ENCODE measurements around the gene CAV2.

The CAV2 gene

GRCh38 chr7:116495736-116496135 is 3.8 kb upstream of the CAV2 start:
- DNase-seq (ENCODE audit: low read depth in 2 of 2) = no peak

- no peak for DNase-seq (ENCODE audit: low read depth in 2 of 2)
These were observed 2.9 kb upstream of the CAV2 start for GRCh38 chr7:116496653-116497052.

DNA sequence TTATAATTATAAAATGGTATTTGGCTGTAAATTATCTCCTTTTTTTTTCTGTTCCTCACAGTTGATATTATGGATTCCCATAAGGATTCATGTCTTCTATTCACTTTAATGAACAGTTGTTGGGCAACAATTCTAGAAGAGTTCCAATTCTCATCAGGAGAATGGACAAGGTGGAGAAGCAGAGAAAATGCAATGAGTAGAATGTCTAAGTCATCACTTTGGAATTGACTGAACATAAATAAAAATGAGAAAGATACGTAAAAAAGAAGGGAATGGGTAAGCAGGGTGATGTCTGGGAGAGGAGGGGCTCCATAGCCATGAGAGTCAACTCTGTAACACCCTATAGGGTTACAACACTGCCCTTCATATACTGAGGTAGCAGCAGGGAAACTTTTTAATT is 1.8 kb upstream of the CAV2 start:
- no peak for DNase-seq (ENCODE audit: low read depth in 2 of 2)

- peak; percentile 40 to 45 for DNase-seq (ENCODE audit: low read depth in 2 of 2)
These were observed 728 bp downstream of the CAV2 start for GRCh38 chr7:116500078-116500853.

GRCh38 chr7:116501425-116502167 is 2.1 kb downstream of the CAV2 start:
- no peak for DNase-seq (ENCODE audit: low read depth in 2 of 2)

DNA sequence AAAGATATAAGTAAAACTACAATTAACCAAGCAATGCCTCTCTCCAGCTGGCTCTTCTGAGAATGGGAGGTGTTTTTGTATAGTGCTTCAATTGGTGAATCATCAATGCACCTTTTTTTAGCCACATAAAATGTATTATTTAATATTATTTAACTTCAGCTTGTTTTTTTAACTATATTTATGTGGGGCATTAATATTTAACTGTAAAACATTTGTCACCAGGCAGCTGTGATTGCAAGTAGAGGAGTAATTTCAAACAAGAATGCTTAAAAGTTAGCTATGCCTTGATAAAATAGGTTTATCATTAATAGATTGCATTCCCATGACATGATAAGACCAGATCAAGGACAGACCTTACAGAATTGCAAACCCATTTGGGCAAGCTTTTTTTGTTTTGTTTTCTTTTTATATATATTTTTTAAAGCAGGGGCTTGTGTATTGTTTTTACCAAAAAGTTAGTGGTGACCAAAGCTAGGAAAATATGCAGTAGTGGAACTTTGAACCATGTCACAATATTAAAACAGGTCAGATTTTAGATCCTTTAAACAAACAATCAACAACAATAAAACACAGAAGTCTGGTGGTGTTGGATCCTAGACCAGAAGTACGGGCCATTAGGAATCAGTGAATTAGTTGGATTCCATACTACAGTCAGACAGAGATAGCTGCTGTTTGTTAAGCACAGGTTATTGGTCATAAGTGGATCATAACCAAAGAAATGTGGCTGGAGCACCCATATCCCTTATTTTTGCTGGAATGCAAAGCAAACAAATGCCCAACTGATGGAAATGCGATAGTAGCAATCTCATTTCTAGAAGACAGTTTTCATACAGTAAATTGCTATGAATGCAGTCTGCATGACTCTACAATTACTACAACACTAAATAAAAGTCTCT is 2.9 kb downstream of the CAV2 start:
- no peak for DNase-seq (ENCODE audit: low read depth in 2 of 2)

DNA sequence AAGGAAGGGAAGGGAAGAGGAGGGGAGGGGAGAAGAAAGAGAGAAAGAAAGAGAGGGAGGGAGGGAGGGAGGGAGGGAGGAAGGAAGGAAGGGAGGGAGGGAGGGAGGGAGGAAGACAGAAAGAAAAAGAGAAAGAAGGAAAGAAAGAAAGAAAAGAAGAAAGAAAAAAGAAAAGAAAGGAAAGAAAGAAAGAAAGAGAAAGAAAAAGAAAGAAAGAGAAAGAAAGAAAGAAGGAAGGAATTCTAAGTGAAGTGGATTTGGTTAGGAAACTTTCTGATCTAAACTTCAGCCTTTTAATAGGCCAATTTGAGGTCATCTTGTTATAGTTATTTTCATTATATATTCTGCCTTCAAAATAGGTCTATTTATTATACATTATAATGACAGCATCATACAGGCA is 4.3 kb downstream of the CAV2 start:
- no peak for DNase-seq (ENCODE audit: low read depth in 2 of 2)

DNA sequence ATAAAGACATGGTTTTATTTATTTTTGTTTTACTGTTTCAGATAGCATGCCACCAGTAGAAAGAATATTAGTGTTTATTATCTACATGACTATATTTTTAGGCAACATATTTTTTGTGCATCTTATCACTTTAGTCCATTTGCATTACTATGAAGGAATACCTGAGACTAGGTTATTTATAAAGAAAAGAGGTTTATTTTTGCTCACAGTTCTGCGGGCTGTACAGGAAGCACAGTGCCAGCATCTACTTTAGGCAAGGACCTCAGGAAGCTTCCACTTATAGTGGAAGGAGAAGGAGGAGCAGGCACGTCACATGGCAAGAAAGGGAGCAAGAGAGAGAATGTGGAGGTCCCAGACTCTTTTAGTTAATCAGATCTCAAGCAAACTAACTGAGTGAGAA is 5.7 kb downstream of the CAV2 start:
- no peak for DNase-seq (ENCODE audit: low read depth in 2 of 2)

DNA sequence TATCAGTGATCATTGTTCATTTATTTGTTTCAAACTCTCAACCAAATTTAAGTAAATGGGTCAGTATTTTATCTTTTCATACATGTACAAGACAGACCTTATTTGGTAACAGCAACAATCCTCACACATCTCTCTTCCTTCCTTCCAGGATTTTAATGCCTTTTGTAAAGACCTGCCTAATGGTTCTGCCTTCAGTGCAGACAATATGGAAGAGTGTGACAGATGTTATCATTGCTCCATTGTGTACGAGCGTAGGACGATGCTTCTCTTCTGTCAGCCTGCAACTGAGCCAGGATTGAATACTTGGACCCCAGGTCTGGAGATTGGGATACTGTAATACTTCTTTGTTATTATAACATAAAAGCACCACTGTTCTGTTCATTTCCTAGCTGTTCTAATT is 6.3 kb downstream of the CAV2 start:
- DNase-seq (ENCODE audit: low read depth in 2 of 2) = no peak

DNA sequence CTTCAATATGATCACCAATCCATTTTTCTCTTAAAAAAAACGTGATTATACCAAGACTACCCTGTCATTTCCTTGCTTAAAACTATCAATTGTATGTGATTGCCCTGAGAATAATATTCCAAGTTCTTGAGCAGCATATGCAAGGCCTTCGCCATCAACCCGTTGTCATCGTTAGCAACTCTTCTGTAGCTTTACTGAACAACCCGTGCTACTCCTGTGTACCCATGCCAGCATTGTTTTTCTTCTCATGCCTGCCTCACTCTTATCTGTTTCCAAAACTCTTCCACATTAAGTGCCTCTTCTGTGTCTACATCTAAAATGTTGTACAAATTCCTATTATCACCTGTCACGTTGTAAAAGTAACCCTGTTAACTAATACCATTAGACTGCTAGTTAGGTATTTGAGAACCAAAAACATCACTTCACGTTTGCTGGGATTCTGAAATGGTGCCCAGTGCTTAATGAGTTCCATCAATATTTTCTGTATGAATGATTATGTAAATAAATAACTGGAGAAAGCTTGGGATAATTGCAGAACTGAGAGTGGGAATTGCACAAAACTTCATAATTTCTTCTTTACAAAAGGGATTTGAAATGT is 10.5 kb downstream of the CAV2 start:
- no peak for DNase-seq (ENCODE audit: low read depth in 2 of 2)

- no peak for DNase-seq (ENCODE audit: low read depth in 2 of 2)
These were observed 11.3 kb downstream of the CAV2 start for GRCh38 chr7:116510795-116511194.

DNA sequence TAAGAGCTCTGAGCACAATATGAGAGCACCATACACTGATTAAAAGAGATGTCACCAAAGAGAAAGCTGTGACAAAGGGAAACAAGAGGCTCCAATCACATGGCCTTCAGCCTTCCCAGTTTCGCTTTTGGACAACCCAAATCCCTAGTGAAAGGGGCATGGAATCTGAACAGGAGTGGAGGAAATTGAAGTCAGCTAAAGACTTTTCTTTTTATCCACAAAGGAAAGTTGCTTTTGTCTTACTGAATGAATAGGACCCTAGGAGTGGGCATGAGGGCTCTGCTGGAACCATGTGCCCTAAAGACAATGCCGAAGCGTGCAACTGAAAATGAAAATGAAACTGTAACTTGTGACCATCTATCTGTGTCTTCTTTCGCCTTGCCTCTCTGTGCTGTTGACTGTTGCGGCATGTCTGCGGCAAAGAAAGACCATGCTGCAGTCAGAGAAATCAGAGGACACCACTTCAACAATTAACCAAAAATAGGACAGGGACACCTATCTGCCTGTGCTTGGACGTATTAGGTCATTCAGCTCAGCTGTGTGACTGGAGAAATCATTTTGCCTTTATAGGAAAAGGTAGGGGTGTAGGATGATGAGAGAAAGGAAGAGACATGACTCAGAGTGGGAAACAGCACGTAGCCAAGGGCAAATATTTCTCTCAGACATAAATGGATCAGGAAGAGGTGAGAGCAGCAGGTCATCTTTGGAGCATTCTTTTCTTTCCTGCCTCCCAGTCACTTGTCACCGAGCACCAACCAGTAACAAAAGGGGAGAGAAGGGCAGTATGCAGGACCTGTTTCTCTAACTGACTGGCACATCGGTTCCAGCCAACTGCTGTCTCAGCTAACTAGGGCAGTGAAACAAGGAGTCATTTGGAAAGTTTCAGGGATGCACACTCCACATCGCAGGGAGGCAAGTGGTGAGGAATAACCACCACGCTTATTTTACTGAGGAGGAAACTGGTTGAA is 12.3 kb downstream of the CAV2 start:
- no peak for DNase-seq (ENCODE audit: low read depth in 2 of 2)

DNA sequence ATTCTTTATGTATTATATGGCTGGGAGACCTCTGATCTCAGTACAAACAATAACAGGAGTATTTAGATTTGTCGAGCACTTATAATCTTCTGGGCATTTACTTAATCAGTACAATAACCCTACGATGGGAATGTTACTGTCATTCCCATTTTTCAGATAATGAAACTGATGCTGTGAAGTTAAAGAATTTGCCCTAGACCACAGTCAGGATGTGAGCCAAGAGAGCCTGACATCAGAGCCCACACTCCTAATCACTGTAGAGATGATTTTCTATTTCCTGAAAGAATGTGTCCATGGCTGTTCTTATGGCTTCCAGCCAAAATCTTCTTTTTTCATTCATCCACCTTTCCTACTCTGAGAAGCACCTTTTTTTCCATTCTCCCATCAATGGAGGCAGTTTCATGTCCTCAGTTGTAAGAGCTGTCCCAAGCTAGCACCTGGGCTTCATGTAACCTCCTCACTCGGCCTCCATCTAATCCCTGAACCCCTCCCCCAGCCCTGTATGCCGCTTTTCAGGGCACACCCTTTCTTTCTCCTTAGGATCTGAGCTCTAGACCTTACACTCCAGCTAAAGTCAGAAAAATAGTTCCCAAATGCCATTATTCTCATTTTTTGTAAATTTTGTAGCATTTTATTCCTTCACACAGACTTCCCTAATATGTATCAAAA is 13.1 kb downstream of the CAV2 start:
- DNase-seq (ENCODE audit: low read depth in 2 of 2) = no peak

GRCh38 chr7:116515584-116515983 is 16.0 kb downstream of the CAV2 start:
- no peak for DNase-seq (ENCODE audit: low read depth in 2 of 2)

DNA sequence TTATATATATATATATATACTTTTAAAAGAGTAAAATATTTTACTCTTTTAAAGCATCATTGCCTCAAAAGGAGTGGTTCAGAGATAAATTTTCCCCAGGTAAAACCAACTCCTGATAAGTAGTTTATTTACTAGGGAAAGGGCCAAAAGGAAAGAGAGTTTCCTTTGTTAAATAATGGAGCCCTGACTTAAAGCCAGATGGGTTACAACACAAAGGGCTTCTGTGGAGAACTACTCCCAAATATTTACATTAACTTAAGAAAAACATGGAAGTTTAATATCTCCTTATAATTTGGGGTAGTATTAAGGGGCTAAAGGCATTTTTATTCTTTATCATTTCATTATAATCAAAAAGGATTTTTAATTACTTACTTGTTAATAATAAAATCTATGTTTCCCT is 16.8 kb downstream of the CAV2 start:
- DNase-seq (ENCODE audit: low read depth in 2 of 2) = no peak

- no peak for DNase-seq (ENCODE audit: low read depth in 2 of 2)
These were observed 18.1 kb downstream of the CAV2 start for GRCh38 chr7:116517626-116518025.

GRCh38 chr7:116518961-116519360 is 19.4 kb downstream of the CAV2 start:
- no peak for DNase-seq (ENCODE audit: low read depth in 2 of 2)

- no peak for DNase-seq (ENCODE audit: low read depth in 2 of 2)
These were observed 21.6 kb downstream of the CAV2 start for GRCh38 chr7:116521046-116521664.

GRCh38 chr7:116522247-116522646 is 22.7 kb downstream of the CAV2 start:
- DNase-seq (ENCODE audit: low read depth in 2 of 2) = no peak

GRCh38 chr7:116524221-116524608 is 24.7 kb downstream of the CAV2 start:
- no peak for DNase-seq (ENCODE audit: low read depth in 2 of 2)

All from stimulated activated CD4-positive, alpha-beta T cell treated with anti-CD3 and anti-CD28 coated beads, Interleukin-4, amount 100 ng/mL, for 48 hours (primary cell).